C4-2B (cell line): ENCODE measurements around the gene CD244.

Experiments used
- ZFX ChIP-seq: fragments of 450-650 bp; IDR thresholded peaks from 2 replicates; pipeline ENCODE4 v1.6.1; 2017
- TF ChIP-seq, protein P1 (sequence below): fragments of 450-650 bp; conservative IDR thresholded peaks from 2 replicates; pipeline ENCODE4 v1.5.1; 2017; ENCODE audit warnings: mild to moderate bottlenecking

- TF ChIP-seq, protein P1, sequence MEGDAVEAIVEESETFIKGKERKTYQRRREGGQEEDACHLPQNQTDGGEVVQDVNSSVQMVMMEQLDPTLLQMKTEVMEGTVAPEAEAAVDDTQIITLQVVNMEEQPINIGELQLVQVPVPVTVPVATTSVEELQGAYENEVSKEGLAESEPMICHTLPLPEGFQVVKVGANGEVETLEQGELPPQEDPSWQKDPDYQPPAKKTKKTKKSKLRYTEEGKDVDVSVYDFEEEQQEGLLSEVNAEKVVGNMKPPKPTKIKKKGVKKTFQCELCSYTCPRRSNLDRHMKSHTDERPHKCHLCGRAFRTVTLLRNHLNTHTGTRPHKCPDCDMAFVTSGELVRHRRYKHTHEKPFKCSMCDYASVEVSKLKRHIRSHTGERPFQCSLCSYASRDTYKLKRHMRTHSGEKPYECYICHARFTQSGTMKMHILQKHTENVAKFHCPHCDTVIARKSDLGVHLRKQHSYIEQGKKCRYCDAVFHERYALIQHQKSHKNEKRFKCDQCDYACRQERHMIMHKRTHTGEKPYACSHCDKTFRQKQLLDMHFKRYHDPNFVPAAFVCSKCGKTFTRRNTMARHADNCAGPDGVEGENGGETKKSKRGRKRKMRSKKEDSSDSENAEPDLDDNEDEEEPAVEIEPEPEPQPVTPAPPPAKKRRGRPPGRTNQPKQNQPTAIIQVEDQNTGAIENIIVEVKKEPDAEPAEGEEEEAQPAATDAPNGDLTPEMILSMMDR = no peak
- TF ChIP-seq ZFX = no peak
Measured at GRCh38 chr1:160836561-160836960, 26.1 kb downstream of the CD244 start.
